ENCODE results near the gene URB1.

URB1 gene

GRCh38 chr21:32360401-32360975, 32.3 kb downstream of the URB1 start:
- Histone ChIP-seq H3K27ac (ENCODE audit: low read depth, low read length) (no peak overlapping the region), H3K4me1 (ENCODE audit: control insufficient read depth in 1 of 2, insufficient read depth in 2 of 2, low read length in 2 of 2) (peaks cover 0 to 4% of the 10 kb centered on the region in 2 donors), H3K36me3 (ENCODE audit: control insufficient read depth in 1 of 2, insufficient read depth in 2 of 2, low read length in 2 of 2) (peaks cover 33 to 84% of the 10 kb centered on the region in 2 donors), H3K4me3 (ENCODE audit: low read depth in 1 of 2, low read length in 2 of 2) (no peak overlapping the region), H3K9me3 (ENCODE audit: control insufficient read depth in 1 of 2, low read length in 2 of 2) (no peaks in the 10 kb centered on the region), H3K27me3 (ENCODE audit: control insufficient read depth in 1 of 2, insufficient read depth in 2 of 2, low read length in 2 of 2) (no peaks in the 10 kb centered on the region), H3K9ac (ENCODE audit: low read depth in 1 of 2, low read length in 2 of 2) (no peak overlapping the region)

GRCh38 chr21:32359719-32360260, 33.0 kb downstream of the URB1 start:
- no peaks in the 10 kb centered on the region for H3K9me3 ChIP-seq (ENCODE audit: control insufficient read depth in 1 of 2, low read length in 2 of 2)

GRCh38 chr21:32356874-32357395, 35.9 kb downstream of the URB1 start:
- Histone ChIP-seq H3K9ac (ENCODE audit: low read depth in 1 of 2, low read length in 2 of 2) (no peak overlapping the region), H3K27ac (ENCODE audit: low read depth, low read length) (no peak overlapping the region), H3K4me3 (ENCODE audit: low read depth in 1 of 2, low read length in 2 of 2) (no peak overlapping the region), H3K36me3 (ENCODE audit: control insufficient read depth in 1 of 2, insufficient read depth in 2 of 2, low read length in 2 of 2) (peaks cover 57 to 94% of the 10 kb centered on the region in 2 donors), H3K27me3 (ENCODE audit: control insufficient read depth in 1 of 2, insufficient read depth in 2 of 2, low read length in 2 of 2) (no peaks in the 10 kb centered on the region), H3K4me1 (ENCODE audit: control insufficient read depth in 1 of 2, insufficient read depth in 2 of 2, low read length in 2 of 2) (no peaks in the 10 kb centered on the region), H3K9me3 (ENCODE audit: control insufficient read depth in 1 of 2, low read length in 2 of 2) (no peaks in the 10 kb centered on the region)

More at GRCh38 chr21:32359719-32360260, 33.0 kb downstream of the URB1 start:
- peaks cover 0 to 2% of the 10 kb centered on the region in 2 donors for H3K4me1 ChIP-seq (ENCODE audit: control insufficient read depth in 1 of 2, insufficient read depth in 2 of 2, low read length in 2 of 2)
- H3K36me3 ChIP-seq (ENCODE audit: control insufficient read depth in 1 of 2, insufficient read depth in 2 of 2, low read length in 2 of 2) = peaks cover 39 to 86% of the 10 kb centered on the region in 2 donors
- no peak overlapping the region for H3K27ac ChIP-seq (ENCODE audit: low read depth, low read length)
- no peak overlapping the region for H3K9ac ChIP-seq (ENCODE audit: low read depth in 1 of 2, low read length in 2 of 2)
- no peaks in the 10 kb centered on the region for H3K27me3 ChIP-seq (ENCODE audit: control insufficient read depth in 1 of 2, insufficient read depth in 2 of 2, low read length in 2 of 2)
- no peak overlapping the region for H3K4me3 ChIP-seq (ENCODE audit: low read depth in 1 of 2, low read length in 2 of 2)

GRCh38 chr21:32353002-32353711, 39.7 kb downstream of the URB1 start:
- H3K36me3 ChIP-seq (ENCODE audit: control insufficient read depth in 1 of 2, insufficient read depth in 2 of 2, low read length in 2 of 2) = peaks cover 62 to 87% of the 10 kb centered on the region in 2 donors
- no peaks in the 10 kb centered on the region for H3K4me1 ChIP-seq (ENCODE audit: control insufficient read depth in 1 of 2, insufficient read depth in 2 of 2, low read length in 2 of 2)
- no peak overlapping the region for H3K4me3 ChIP-seq (ENCODE audit: low read depth in 1 of 2, low read length in 2 of 2)
- H3K9ac ChIP-seq (ENCODE audit: low read depth in 1 of 2, low read length in 2 of 2) = no peak overlapping the region
- H3K27ac ChIP-seq (ENCODE audit: low read depth, low read length) = no peak overlapping the region
- H3K27me3 ChIP-seq (ENCODE audit: control insufficient read depth in 1 of 2, insufficient read depth in 2 of 2, low read length in 2 of 2) = no peaks in the 10 kb centered on the region
- no peaks in the 10 kb centered on the region for H3K9me3 ChIP-seq (ENCODE audit: control insufficient read depth in 1 of 2, low read length in 2 of 2)

- no peaks in the 10 kb centered on the region for H3K27me3 ChIP-seq (ENCODE audit: control insufficient read depth in 1 of 2, insufficient read depth in 2 of 2, low read length in 2 of 2)
- H3K27ac ChIP-seq (ENCODE audit: low read depth, low read length) = no peak overlapping the region
- H3K4me1 ChIP-seq (ENCODE audit: control insufficient read depth in 1 of 2, insufficient read depth in 2 of 2, low read length in 2 of 2) = no peaks in the 10 kb centered on the region
- H3K9ac ChIP-seq (ENCODE audit: low read depth in 1 of 2, low read length in 2 of 2) = no peak overlapping the region
- no peaks in the 10 kb centered on the region for H3K9me3 ChIP-seq (ENCODE audit: control insufficient read depth in 1 of 2, low read length in 2 of 2)
- H3K36me3 ChIP-seq (ENCODE audit: control insufficient read depth in 1 of 2, insufficient read depth in 2 of 2, low read length in 2 of 2) = peaks cover 62 to 88% of the 10 kb centered on the region in 2 donors
- no peak overlapping the region for H3K4me3 ChIP-seq (ENCODE audit: low read depth in 1 of 2, low read length in 2 of 2)
These were observed 40.3 kb downstream of the URB1 start for GRCh38 chr21:32352526-32352925.

- H3K27ac ChIP-seq (ENCODE audit: low read depth, low read length) = no peak overlapping the region
- H3K36me3 ChIP-seq (ENCODE audit: control insufficient read depth in 1 of 2, insufficient read depth in 2 of 2, low read length in 2 of 2) = peaks cover 64 to 90% of the 10 kb centered on the region in 2 donors
- no peak overlapping the region for H3K4me3 ChIP-seq (ENCODE audit: low read depth in 1 of 2, low read length in 2 of 2)
- no peaks in the 10 kb centered on the region for H3K27me3 ChIP-seq (ENCODE audit: control insufficient read depth in 1 of 2, insufficient read depth in 2 of 2, low read length in 2 of 2)
- no peaks in the 10 kb centered on the region for H3K4me1 ChIP-seq (ENCODE audit: control insufficient read depth in 1 of 2, insufficient read depth in 2 of 2, low read length in 2 of 2)
- no peaks in the 10 kb centered on the region for H3K9me3 ChIP-seq (ENCODE audit: control insufficient read depth in 1 of 2, low read length in 2 of 2)
- H3K9ac ChIP-seq (ENCODE audit: low read depth in 1 of 2, low read length in 2 of 2) = no peak overlapping the region
These were observed 41.4 kb downstream of the URB1 start for GRCh38 chr21:32351428-32351827.

- peaks cover 66 to 90% of the 10 kb centered on the region in 2 donors for H3K36me3 ChIP-seq (ENCODE audit: control insufficient read depth in 1 of 2, insufficient read depth in 2 of 2, low read length in 2 of 2)
- H3K9ac ChIP-seq (ENCODE audit: low read depth in 1 of 2, low read length in 2 of 2) = no peak overlapping the region
- H3K27me3 ChIP-seq (ENCODE audit: control insufficient read depth in 1 of 2, insufficient read depth in 2 of 2, low read length in 2 of 2) = no peaks in the 10 kb centered on the region
- H3K4me3 ChIP-seq (ENCODE audit: low read depth in 1 of 2, low read length in 2 of 2) = no peak overlapping the region
- no peaks in the 10 kb centered on the region for H3K9me3 ChIP-seq (ENCODE audit: control insufficient read depth in 1 of 2, low read length in 2 of 2)
- no peaks in the 10 kb centered on the region for H3K4me1 ChIP-seq (ENCODE audit: control insufficient read depth in 1 of 2, insufficient read depth in 2 of 2, low read length in 2 of 2)
- no peak overlapping the region for H3K27ac ChIP-seq (ENCODE audit: low read depth, low read length)
These were observed 41.8 kb downstream of the URB1 start for GRCh38 chr21:32350981-32351380.

GRCh38 chr21:32350211-32350980, 42.4 kb downstream of the URB1 start:
- Histone ChIP-seq H3K9ac (ENCODE audit: low read depth in 1 of 2, low read length in 2 of 2) (no peak overlapping the region), H3K4me1 (ENCODE audit: control insufficient read depth in 1 of 2, insufficient read depth in 2 of 2, low read length in 2 of 2) (no peaks in the 10 kb centered on the region), H3K27ac (ENCODE audit: low read depth, low read length) (no peak overlapping the region), H3K27me3 (ENCODE audit: control insufficient read depth in 1 of 2, insufficient read depth in 2 of 2, low read length in 2 of 2) (no peaks in the 10 kb centered on the region), H3K36me3 (ENCODE audit: control insufficient read depth in 1 of 2, insufficient read depth in 2 of 2, low read length in 2 of 2) (peaks cover 66 to 91% of the 10 kb centered on the region in 2 donors), H3K9me3 (ENCODE audit: control insufficient read depth in 1 of 2, low read length in 2 of 2) (peaks cover 0 to 3% of the 10 kb centered on the region in 2 donors), H3K4me3 (ENCODE audit: low read depth in 1 of 2, low read length in 2 of 2) (no peak overlapping the region)

- Histone ChIP-seq H3K4me1 (ENCODE audit: control insufficient read depth in 1 of 2, insufficient read depth in 2 of 2, low read length in 2 of 2) (no peaks in the 10 kb centered on the region), H3K9ac (ENCODE audit: low read depth in 1 of 2, low read length in 2 of 2) (no peak overlapping the region), H3K27me3 (ENCODE audit: control insufficient read depth in 1 of 2, insufficient read depth in 2 of 2, low read length in 2 of 2) (no peaks in the 10 kb centered on the region), H3K4me3 (ENCODE audit: low read depth in 1 of 2, low read length in 2 of 2) (no peak overlapping the region), H3K27ac (ENCODE audit: low read depth, low read length) (no peak overlapping the region), H3K9me3 (ENCODE audit: control insufficient read depth in 1 of 2, low read length in 2 of 2) (peaks cover 5 to 6% of the 10 kb centered on the region in 2 donors), H3K36me3 (ENCODE audit: control insufficient read depth in 1 of 2, insufficient read depth in 2 of 2, low read length in 2 of 2) (peaks cover 67 to 91% of the 10 kb centered on the region in 2 donors)
These were observed 43.4 kb downstream of the URB1 start for GRCh38 chr21:32349333-32349944.
